Progenitor cell of endocrine pancreas (in vitro differentiated cells): ENCODE data around the gene CTNNBL1. TPM values are rescaled to one million over a fixed set of nuclear protein-coding genes. Genes with fewer than 3 reads are reported as not detected.

Experiments used
- DNase-seq: peaks from one replicate; pipeline ENCODE4 v3.0.0; 2021; ENCODE audit warnings: low spot score; ENCODE audit not compliant: unreplicated experiment
- H3K27ac Mint-ChIP-seq: 2 replicates; pipeline ENCODE4 v1.8.0; 2021; ENCODE audit warnings: mild to moderate bottlenecking, moderate library complexity, mixed read lengths
- H3K27me3 Mint-ChIP-seq: 2 replicates; pipeline ENCODE4 v1.8.0; 2021; ENCODE audit warnings: mixed read lengths
- H3K36me3 Mint-ChIP-seq: 2 replicates; pipeline ENCODE4 v1.8.0; 2022; ENCODE audit warnings: mixed read lengths; ENCODE audit not compliant: insufficient read depth
- H3K4me1 Mint-ChIP-seq: 2 replicates; pipeline ENCODE4 v1.8.0; 2021; ENCODE audit warnings: low read depth, mixed read lengths
- H3K4me3 Mint-ChIP-seq: 2 replicates; pipeline ENCODE4 v1.8.0; 2021; ENCODE audit warnings: low read depth, mild to moderate bottlenecking, moderate library complexity, mixed read lengths
- H3K9me3 Mint-ChIP-seq: 2 replicates; pipeline ENCODE4 v1.8.0; 2021; ENCODE audit warnings: low read depth, mixed read lengths
- CTCF ChIP-seq: fragments of 200-600 bp; sonication (generic); IDR thresholded peaks from one replicate; pipeline ENCODE4 v1.5.0; 2021; ENCODE audit warnings: antibody characterized with exemption, mild to moderate bottlenecking; ENCODE audit not compliant: unreplicated experiment
- total RNA-seq: library from RNA; stranded (reverse); gene quantifications from 2 replicates; pipeline ENCODE4 v1.2.1, GENCODE V29; 2021

Gene CTNNBL1
- total RNA-seq, 1 donor from 2014 or later, result 60.4 TPM

DNA sequence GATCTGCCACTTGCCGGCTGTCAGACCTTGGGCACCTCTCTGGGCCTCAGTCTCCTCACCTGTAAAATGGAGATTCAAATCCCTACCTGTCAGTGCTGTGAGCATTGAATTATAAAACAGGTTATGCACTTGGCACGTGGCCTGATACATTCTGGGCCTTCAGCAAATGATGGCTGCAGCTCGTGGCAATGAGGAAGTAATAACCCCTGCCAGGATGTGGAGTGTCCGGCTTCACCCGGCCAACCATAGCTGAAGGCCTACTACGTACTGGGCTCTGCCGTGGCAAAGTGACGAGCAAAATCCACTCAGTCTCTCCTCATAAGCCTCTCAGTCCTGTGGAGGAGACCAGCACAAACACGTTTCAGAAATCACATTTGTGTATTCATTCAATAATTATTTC is 198.2 kb downstream of the CTNNBL1 start:
- TF ChIP-seq CTCF, result no peak
- Mint-ChIP-seq H3K36me3 (no peaks in the 10 kb centered on the region), H3K27ac (no peak overlapping the region), H3K9me3 (no peaks in the 10 kb centered on the region), H3K4me1 (no peaks in the 10 kb centered on the region), H3K27me3 (peaks cover 4% of the 10 kb centered on the region), H3K4me3 (no peak overlapping the region)
- no peak for DNase-seq

DNA sequence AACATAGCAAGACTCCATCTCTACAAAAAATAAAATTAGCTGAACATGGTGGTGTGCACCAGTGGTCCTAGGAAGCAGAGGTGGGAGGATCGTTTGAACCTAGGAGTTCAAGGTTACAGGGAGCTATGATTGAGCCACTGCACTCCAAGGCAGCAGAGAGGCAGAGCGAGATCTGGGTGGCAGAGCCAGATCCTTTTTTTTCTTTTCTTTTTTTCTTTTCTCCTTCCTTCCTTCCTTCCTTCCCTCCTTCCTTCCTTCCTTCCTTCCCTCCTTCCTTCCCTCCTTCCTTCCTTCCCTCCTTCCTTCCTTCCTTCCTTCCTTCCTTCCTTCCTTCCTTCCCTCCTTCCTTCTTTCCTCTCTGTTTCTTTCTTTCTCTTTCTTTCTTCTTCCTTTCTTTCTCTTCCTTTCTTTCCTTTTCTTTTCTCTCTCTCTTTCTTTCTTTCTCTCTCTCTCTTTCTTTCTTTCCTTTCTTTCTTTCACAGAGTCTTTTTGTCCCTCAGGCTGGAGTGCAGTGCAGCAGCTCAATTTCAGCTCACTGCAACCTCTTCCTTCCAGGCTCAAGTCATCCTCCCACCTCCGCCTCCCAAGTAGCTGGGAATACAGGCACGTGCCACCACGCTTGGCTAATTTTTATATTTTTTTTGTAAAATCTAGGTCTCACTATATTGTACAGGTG is 199.9 kb downstream of the CTNNBL1 start:
- no peak for DNase-seq
- Mint-ChIP-seq H3K27me3 (peaks cover 3% of the 10 kb centered on the region), H3K27ac (no peak overlapping the region), H3K4me3 (no peak overlapping the region), H3K4me1 (peaks cover 1% of the 10 kb centered on the region), H3K36me3 (no peaks in the 10 kb centered on the region), H3K9me3 (no peaks in the 10 kb centered on the region)
- no peak for TF ChIP-seq CTCF

DNA sequence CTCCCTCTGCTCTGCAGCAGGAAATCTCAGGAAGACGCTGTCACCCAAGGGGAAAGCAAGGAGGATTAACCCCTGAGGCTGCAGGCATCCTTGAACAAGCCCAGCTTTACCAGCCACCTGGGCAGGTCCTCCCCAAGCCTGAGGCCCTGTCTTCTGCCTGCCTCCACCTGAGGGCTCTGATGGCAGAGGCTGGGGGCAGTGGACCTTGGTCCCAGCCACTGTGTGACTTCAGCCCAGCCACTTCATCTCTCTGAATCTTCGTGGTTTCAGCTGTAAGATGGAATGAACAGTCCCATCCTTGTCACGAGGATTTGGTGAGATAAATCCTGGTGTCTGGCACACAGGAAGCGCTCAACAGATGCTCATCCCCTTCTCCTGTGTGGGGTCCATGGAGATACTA is 200.6 kb downstream of the CTNNBL1 start:
- no peak overlapping the region for H3K4me3 Mint-ChIP-seq
- H3K27me3 Mint-ChIP-seq, result peaks cover 9% of the 10 kb centered on the region
- H3K27ac Mint-ChIP-seq, result no peak overlapping the region
- H3K9me3 Mint-ChIP-seq, result no peaks in the 10 kb centered on the region
- DNase-seq, result no peak
- no peak for TF ChIP-seq CTCF
- no peaks in the 10 kb centered on the region for H3K36me3 Mint-ChIP-seq
- H3K4me1 Mint-ChIP-seq, result peaks cover 1% of the 10 kb centered on the region

GRCh38 chr20:37895166-37895565 is 201.3 kb downstream of the CTNNBL1 start:
- H3K9me3 Mint-ChIP-seq, result no peaks in the 10 kb centered on the region
- H3K36me3 Mint-ChIP-seq, result no peaks in the 10 kb centered on the region
- peaks cover 1% of the 10 kb centered on the region for H3K4me1 Mint-ChIP-seq
- DNase-seq, result no peak
- no peak for TF ChIP-seq CTCF
- H3K27ac Mint-ChIP-seq, result no peak overlapping the region
- H3K27me3 Mint-ChIP-seq, result peaks cover 16% of the 10 kb centered on the region
- no peak overlapping the region for H3K4me3 Mint-ChIP-seq

GRCh38 chr20:37896932-37897548 is 203.2 kb downstream of the CTNNBL1 start:
- peak; percentile 50 for TF ChIP-seq CTCF
- H3K9me3 Mint-ChIP-seq, result no peaks in the 10 kb centered on the region
- DNase-seq, result no peak
- H3K4me3 Mint-ChIP-seq, result no peak overlapping the region
- no peak overlapping the region for H3K27ac Mint-ChIP-seq
- H3K36me3 Mint-ChIP-seq, result no peaks in the 10 kb centered on the region
- H3K27me3 Mint-ChIP-seq, result peaks cover 28% of the 10 kb centered on the region
- peaks cover 1% of the 10 kb centered on the region for H3K4me1 Mint-ChIP-seq
